SHP77 (cell line): ENCODE results near the gene RBFOX2.

ENCODE experiments used
- DNase-seq, 2 experiments: peaks; one replicate each; lab custom pipeline; 2025; lab: John Stamatoyannopoulos, UW

Gene RBFOX2

GRCh38 chr22:35864545-35865165 lies 164.0 kb downstream of the RBFOX2 start:
- DNase-seq, result no peak

GRCh38 chr22:35863432-35863831 lies 165.2 kb downstream of the RBFOX2 start:
- no peak for DNase-seq

DNA sequence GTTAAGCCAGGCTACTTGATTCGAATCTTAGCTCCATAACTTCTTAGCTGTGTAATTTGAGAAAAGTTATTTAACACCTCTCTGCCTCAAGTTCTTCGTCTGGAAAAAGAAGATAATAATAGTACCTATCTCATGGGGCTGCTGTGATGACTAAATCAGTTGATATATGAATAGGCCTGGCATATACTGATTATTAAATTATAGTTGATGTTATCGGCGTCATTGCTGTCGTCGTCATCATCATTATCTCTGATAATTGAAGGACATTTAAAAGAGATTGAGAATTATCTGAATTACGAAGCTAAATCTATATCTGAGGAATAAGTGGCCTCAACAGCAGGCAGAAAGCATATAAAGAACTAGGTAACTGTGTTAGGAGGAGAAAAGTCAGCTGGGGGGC lies 165.9 kb downstream of the RBFOX2 start:
- no peak for DNase-seq

DNA sequence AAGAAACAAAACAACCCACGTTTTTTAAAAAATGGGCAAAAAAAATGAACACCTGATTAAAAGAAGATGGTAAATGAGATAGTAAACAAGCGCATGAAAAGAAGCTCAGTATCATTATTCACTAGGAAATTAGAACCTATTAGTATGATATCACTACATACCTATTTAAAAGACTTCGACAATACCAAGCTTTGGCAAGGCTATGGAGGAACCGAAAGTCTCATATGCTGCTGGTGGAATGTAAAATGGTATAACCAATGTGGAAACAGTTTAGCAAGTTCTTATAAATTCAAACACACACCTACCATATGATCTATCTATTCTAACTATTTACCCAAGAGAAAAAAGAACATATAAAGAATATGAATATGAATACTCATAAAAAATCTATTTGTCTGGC lies 167.2 kb downstream of the RBFOX2 start:
- DNase-seq, result no peak

- DNase-seq, result no peak
These were observed 167.8 kb downstream of the RBFOX2 start for GRCh38 chr22:35860837-35861236.

- DNase-seq, result no peak
These were observed 168.4 kb downstream of the RBFOX2 start for GRCh38 chr22:35860087-35860733.

- no peak for DNase-seq
These were observed 174.3 kb downstream of the RBFOX2 start for GRCh38 chr22:35854334-35854733.

GRCh38 chr22:35852076-35852475 lies 176.5 kb downstream of the RBFOX2 start:
- no peak for DNase-seq

- DNase-seq, result no peak
These were observed 177.8 kb downstream of the RBFOX2 start for GRCh38 chr22:35850831-35851230.

GRCh38 chr22:35846804-35847203 lies 181.8 kb downstream of the RBFOX2 start:
- no peak for DNase-seq

DNA sequence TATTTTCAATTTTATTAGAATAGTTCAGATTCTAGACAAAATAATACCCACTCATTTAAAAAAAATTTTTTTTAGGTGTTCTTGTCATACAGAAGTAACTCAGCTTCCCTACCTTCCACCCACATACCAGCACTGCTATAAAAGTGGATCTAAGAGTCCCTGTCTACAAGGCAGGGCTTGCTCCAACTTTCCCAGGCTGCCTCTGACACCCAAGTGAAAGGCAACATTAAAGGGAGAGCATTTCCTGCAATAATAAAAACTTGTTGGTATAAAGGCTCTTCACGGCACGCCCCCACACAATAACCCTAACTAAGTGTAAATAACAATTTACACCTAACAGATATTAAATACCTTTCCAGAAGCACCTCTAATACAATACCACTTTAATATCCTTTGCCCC lies 183.7 kb downstream of the RBFOX2 start:
- no peak for DNase-seq

DNA sequence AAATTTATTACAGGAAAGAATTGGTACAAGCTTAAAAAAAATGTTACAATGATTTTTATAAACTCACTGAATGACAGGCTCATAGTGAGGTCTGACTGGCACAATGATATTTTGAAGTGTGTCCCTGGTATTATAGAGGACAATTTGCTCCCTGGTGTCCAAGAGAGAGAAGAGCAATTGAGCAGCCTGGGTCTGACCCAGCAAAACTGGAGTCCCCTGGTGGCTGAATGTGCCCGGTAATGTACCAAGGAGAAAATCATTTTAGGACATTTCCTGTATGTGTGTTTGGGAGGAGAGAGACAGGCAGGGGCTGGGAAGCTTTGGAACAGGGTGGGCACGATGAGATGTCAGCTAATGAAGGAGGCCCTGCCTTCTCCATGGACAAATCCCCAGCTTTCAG lies 185.7 kb downstream of the RBFOX2 start:
- DNase-seq, result peak; percentile 64 to 66

DNA sequence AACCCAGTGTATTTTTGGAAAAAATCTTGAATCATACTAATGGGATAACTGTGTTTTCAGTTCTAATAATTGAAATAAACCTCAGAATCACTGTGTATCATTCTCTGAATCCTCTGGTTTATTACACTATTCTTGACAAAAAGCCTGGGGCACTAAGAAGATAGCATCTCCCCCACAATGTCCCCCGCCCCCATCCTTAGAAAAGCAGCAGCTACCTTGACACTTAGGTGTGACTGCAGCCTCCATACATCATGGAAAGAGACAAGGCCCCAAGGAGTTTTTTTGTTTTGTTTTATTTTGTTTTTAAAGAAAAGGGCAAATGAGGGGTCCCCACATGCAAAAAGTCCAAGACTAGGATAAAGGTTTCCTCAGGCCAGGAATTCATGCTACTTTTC lies 186.1 kb downstream of the RBFOX2 start:
- DNase-seq, result no peak

- DNase-seq, result no peak
These were observed 186.6 kb downstream of the RBFOX2 start for GRCh38 chr22:35841907-35842518.

- peak; percentile 96 to 97 for DNase-seq
These were observed 188.3 kb downstream of the RBFOX2 start for GRCh38 chr22:35840302-35840739.

DNA sequence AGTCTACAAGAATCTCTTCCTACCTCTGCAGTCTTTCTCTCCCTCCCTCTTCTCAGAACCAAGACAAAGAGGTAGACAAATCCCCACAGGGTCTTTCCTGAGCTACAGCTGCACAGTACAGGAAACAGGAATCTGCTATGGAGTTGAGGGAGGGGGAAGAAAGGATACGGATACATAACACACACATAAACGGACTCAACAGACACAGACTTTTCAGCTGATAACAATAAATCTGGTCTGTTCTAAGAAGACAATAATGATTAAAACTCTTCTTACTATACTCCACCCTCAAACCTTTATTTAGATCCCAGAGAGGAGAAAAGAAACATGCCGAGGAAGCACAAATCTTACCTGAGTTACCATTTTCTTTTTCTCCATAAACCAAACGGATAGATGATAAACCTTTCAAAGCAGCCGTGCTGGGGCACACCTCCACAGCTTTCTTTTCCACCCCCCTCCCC lies 188.8 kb downstream of the RBFOX2 start:
- DNase-seq, result peak in 1 of 2 experiments; percentile 8

DNA sequence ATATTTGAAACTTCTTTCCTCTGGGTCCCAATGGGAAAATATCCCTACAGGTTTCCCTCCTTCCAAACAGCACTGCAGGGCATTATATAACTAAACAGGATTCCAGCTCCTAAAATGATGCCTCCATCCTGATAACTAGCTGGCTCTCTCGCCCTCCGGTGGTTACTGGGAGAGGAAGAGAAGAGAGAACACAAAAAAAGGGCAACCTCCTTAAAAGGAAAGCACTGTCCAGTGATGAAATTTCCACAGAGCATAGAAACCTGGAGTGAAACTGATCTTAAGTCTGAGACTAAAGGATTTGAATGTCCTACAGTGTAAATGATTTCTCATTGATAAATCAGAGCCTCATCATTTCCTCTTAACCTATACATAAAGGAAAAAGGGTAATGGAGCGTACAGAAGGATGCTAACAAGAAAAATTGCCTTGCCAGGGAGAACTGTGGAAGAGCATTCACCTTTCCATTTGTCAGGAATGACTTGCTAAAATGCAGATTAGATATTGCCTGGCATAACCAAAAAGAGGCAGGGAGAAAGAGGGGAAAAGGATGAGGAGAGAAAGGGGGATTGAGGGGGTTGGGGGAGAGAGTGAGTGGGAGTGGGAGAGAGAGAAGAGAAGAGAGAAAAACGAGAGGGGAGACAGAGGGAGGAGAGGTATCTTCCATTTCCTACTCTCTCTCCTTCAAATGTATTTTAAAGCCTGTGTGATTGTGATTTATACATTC lies 189.6 kb downstream of the RBFOX2 start:
- peak; percentile 39 to 61 for DNase-seq

DNA sequence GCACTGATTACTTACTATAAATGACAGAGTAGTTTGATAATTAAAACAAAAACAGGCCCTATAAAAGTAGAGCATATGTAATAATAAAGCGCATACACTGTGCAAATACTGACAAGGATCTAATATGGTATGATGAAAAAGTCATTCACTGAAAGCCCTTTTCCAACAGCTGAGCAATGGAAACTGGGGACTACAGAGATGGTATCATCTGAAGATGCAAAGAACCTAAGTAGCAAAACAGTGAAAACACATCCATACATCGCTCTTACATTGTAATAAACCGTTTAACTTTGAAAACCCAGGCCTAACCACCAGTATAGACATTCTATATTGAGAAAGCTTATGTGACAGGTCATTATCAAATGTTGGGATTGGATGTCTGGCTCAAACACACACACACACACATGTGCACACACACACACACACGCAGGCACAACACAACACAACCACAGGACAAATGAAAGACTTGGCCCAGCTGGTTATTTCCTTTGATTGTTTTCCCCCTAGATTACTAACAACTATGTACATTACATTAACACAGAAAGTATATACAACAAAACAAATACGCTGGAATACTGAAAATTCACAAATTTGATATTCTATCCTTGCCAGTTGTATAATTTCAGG lies 191.4 kb downstream of the RBFOX2 start:
- no peak for DNase-seq

DNA sequence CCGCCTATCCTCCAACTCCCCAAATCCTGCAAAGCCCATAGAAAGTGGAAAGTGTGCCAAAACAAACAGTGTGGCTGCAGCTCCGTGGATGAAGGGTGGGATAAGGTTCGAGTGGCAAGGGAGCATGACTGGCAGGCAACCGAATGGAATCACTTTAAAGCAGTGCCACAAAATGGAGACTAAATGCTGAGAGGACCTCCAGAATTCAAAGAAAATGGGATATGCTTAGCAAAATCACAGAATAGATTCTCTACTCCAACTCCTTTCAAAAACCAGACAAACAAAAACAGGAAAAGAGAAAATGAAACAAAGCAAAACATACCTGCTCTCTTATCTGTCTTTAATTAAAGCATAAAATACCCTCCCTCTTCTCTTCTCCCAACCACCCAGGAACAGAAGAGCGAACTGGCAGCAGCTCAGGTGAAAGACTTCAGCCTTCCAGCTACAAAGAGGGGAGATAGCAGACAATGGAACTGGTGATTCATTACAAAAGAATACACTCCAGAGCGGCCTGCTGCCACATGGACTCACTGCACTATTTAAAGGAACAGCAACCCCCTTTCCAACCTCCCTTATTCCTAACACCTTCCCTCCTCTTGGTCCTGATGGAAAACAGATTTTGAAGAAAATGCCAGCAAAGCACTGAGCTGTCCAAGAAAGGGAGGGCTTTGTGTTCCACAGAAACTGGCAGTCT lies 192.5 kb downstream of the RBFOX2 start:
- DNase-seq, result peak; percentile 90

DNA sequence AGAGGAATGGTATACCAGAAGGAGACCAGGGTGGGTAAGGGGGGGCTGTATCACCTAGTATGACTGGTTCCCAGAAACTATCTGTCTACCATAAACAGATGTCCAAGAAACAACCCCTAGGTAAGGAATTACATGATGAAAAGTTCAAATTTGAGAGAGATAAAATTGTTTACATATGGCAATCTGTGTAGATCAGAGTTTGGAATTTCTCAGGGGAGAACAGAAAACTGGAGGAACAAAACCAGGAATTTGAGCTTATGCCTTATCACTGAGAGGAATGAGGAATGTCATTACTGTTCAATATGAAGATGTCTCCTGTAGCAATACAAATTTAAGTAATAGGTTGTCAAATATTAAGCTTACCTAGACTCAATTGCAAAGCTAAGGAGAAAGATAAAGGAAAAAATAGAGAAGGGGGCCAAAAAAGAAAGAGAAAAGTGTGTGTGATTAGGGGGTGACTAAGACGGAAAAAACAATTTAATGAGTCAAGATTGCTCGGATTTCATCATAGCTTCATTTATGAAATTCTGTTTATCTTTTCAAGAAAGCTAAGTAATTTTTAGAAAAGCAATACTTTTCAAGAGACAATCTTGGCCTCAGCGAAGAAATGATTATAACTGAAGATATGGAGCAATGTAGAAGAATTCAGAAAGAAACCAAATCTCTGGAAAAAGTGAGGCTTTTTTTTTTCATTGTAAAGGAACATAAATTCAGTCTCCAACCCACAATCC lies 193.2 kb downstream of the RBFOX2 start:
- no peak for DNase-seq

GRCh38 chr22:35834061-35834460 lies 194.6 kb downstream of the RBFOX2 start:
- no peak for DNase-seq
